GM23248 (cell line): ENCODE data around the gene FRMPD4. TPM values are rescaled to one million over a fixed set of nuclear protein-coding genes. Genes with fewer than 3 reads are reported as not detected.

ENCODE experiments used
- DNase-seq: peaks from one replicate; pipeline ENCODE4 v3.0.0-alpha.2; 2015
- H2AFZ ChIP-seq: fragments of 200-600 bp; sonication (generic); 2 replicates; pipeline ENCODE4 v1.6.1; 2016; ENCODE audit warnings: antibody characterized with exemption
- H3F3A ChIP-seq: fragments of 200-600 bp; sonication (generic); 2 replicates; pipeline ENCODE4 v1.6.1; 2016; ENCODE audit warnings: mild to moderate bottlenecking, antibody characterized with exemption, mixed run types; ENCODE audit not compliant: insufficient read depth
- H3K27ac ChIP-seq: fragments of 200-600 bp; sonication (generic); 2 replicates; pipeline ENCODE4 v1.5.1; 2016; ENCODE audit warnings: mild to moderate bottlenecking
- H3K27me3 ChIP-seq: fragments of 200-600 bp; sonication (generic); replicated peaks from 2 replicates; pipeline ENCODE4 v1.6.1; 2016; ENCODE audit warnings: mild to moderate bottlenecking; ENCODE audit not compliant: insufficient read depth
- H3K36me3 ChIP-seq: fragments of 200-600 bp; sonication (generic); 2 replicates; pipeline ENCODE4 v1.6.1; 2016; ENCODE audit warnings: low read depth, mild to moderate bottlenecking
- H3K4me1 ChIP-seq: fragments of 200-600 bp; sonication (generic); 2 replicates; pipeline ENCODE4 v1.6.1; 2016; ENCODE audit warnings: mild to moderate bottlenecking; ENCODE audit not compliant: insufficient read depth
- H3K4me2 ChIP-seq: fragments of 200-600 bp; sonication (generic); one replicate; pipeline ENCODE4 v1.6.1; 2016; ENCODE audit warnings: mild to moderate bottlenecking; ENCODE audit not compliant: unreplicated experiment
- H3K4me3 ChIP-seq: fragments of 200-600 bp; sonication (generic); 2 replicates; pipeline ENCODE4 v1.5.1; 2016; ENCODE audit warnings: mild to moderate bottlenecking
- H3K79me2 ChIP-seq: fragments of 200-600 bp; sonication (generic); 2 replicates; pipeline ENCODE4 v1.6.1; 2016; ENCODE audit warnings: mild to moderate bottlenecking; ENCODE audit not compliant: insufficient read depth
- H3K9ac ChIP-seq: fragments of 200-600 bp; sonication (generic); 2 replicates; pipeline ENCODE4 v1.6.1; 2016; ENCODE audit warnings: mild to moderate bottlenecking
- H3K9me2 ChIP-seq: fragments of 200-600 bp; sonication (generic); 2 replicates; pipeline ENCODE4 v1.6.1; 2016; ENCODE audit warnings: mixed run types, mild to moderate bottlenecking, moderate library complexity; ENCODE audit not compliant: insufficient read depth
- H3K9me3 ChIP-seq: fragments of 200-600 bp; sonication (generic); one replicate; pipeline ENCODE4 v1.6.1; 2017; ENCODE audit warnings: low read depth
- H4K20me1 ChIP-seq: fragments of 200-600 bp; sonication (generic); 2 replicates; pipeline ENCODE4 v1.6.0; 2016; ENCODE audit not compliant: insufficient read depth
- EZH2 ChIP-seq: fragments of 200-600 bp; sonication (generic); IDR thresholded peaks from 2 replicates; pipeline ENCODE4 v1.6.1; 2018; ENCODE audit warnings: antibody characterized with exemption, mild to moderate bottlenecking; ENCODE audit not compliant: insufficient read depth, poor library complexity, severe bottlenecking
- EZH2phosphoT487 ChIP-seq: fragments of 200-600 bp; sonication (generic); IDR thresholded peaks from 2 replicates; pipeline ENCODE4 v1.6.1; 2018; ENCODE audit warnings: antibody characterized with exemption, moderate library complexity, mild to moderate bottlenecking, low read depth; ENCODE audit not compliant: insufficient read depth
- WGBS, 2 experiments: methylation state at CpG; one replicate each; pipeline ENCODE4 v1.1.6; 2015 to 2017; ENCODE audit warnings: low lambda C conversion rate in 2 of 2, low coverage in 1 of 2; ENCODE audit errors: missing lambda C conversion rate in 2 of 2; 5-methylcytosine and 5-hydroxymethylcytosine counted together
- in situ Hi-C: fragments of 300-500 bp; cut with MboI; formaldehyde crosslinking; loops from 2 replicates; pipeline ENCODE4 v1.15.0; 2020
- polyA plus RNA-seq: library from polyadenylated mRNA; unstranded; fragments of >200 nt; fragmentation: Nextera tagmentation; extraction: Ambion mirVana; gene quantifications from 2 replicates; pipeline ENCODE4 v1.2.1, GENCODE V29; 2016
- total RNA-seq: library from RNA; depleted of rRNA; stranded (reverse); fragments of >200 nt; shearing (Covaris generic); gene quantifications from 2 replicates; pipeline ENCODE4 v1.2.3, GENCODE V29; 2014

The FRMPD4 gene
- total and polyA plus RNA-seq, 2 experiments from 2014 or later: 0.04 TPM; not detected in 1

DNA sequence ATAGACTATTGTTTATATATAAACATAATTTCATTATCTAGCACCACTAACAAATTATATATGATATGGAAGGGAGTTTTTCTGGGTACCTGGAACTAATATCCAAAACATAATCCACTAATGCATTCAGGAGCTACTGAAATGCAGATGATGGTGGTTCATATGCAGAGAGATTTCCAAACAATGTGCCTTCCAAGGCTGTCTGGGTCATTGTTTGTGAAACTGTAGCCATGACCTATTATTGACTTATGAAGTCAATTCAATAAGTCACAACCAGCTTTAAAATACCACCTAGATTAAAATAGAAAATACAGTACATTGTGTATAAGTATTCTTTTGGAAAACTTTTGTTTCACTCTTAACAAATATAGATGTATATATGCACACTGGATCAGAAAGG lies 415.9 kb downstream of the FRMPD4 start:
- H3K4me2 ChIP-seq: no peak overlapping the region
- H3F3A ChIP-seq: no peaks in the 10 kb centered on the region
- no peaks in the 10 kb centered on the region for H3K4me1 ChIP-seq
- H3K79me2 ChIP-seq: no peaks in the 10 kb centered on the region
- H3K27me3 ChIP-seq: no peaks in the 10 kb centered on the region
- H3K36me3 ChIP-seq: no peaks in the 10 kb centered on the region
- H2AFZ ChIP-seq: no peak overlapping the region
- no peaks in the 10 kb centered on the region for H4K20me1 ChIP-seq
- no peak for DNase-seq
- H3K4me3 ChIP-seq: no peak overlapping the region
- H3K9me3 ChIP-seq: no peaks in the 10 kb centered on the region
- no peaks in the 10 kb centered on the region for H3K9me2 ChIP-seq
- no peak overlapping the region for H3K9ac ChIP-seq
- no peak overlapping the region for H3K27ac ChIP-seq
- in situ Hi-C loops: no loop called here
- no peak for TF ChIP-seq EZH2phosphoT487
- no peak for TF ChIP-seq EZH2

- Histone ChIP-seq H3K4me3 (no peak overlapping the region), H3K9ac (no peak overlapping the region), H3K9me2 (no peaks in the 10 kb centered on the region), H3K4me2 (no peak overlapping the region), H2AFZ (no peak overlapping the region), H3K4me1 (no peaks in the 10 kb centered on the region), H3K9me3 (no peaks in the 10 kb centered on the region), H3K36me3 (no peaks in the 10 kb centered on the region), H3F3A (no peaks in the 10 kb centered on the region), H3K27me3 (no peaks in the 10 kb centered on the region), H3K27ac (no peak overlapping the region), H3K79me2 (no peaks in the 10 kb centered on the region), H4K20me1 (no peaks in the 10 kb centered on the region)
- DNase-seq: no peak
- 0% methylated on average over 1 of the region's 1 CpG for WGBS, 2 experiments
- no peak for TF ChIP-seq EZH2phosphoT487
- TF ChIP-seq EZH2: no peak
- in situ Hi-C loops: no loop called here
Observed at GRCh38 chrX:12563121-12563520, 424.8 kb downstream of the FRMPD4 start.

DNA sequence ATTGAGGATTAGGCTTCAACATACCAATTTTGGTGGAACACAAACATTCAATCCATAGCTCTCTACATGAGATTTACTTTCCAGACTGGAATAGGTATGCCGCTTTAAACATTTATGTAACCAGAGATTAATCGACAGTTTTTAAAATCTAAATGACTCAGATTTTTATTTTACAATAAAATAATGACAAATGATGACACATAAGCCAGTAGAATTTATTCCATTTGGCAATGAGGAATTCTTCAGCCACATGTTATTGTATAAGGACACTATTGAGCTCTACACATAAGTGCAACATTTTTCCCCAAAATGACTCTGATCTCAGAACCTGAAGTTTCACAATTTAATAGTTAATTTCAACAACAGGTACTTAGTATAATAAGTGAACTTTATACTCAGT lies 425.9 kb downstream of the FRMPD4 start:
- H2AFZ ChIP-seq: no peak overlapping the region
- no peaks in the 10 kb centered on the region for H3K27me3 ChIP-seq
- H3K9me2 ChIP-seq: no peaks in the 10 kb centered on the region
- no peaks in the 10 kb centered on the region for H3K36me3 ChIP-seq
- no peaks in the 10 kb centered on the region for H3K79me2 ChIP-seq
- H3K4me1 ChIP-seq: no peaks in the 10 kb centered on the region
- H3K4me3 ChIP-seq: no peak overlapping the region
- no peak overlapping the region for H3K4me2 ChIP-seq
- H4K20me1 ChIP-seq: no peaks in the 10 kb centered on the region
- no peak for DNase-seq
- TF ChIP-seq EZH2 (no peak), EZH2phosphoT487 (no peak)
- H3K9me3 ChIP-seq: no peaks in the 10 kb centered on the region
- H3F3A ChIP-seq: no peaks in the 10 kb centered on the region
- in situ Hi-C loops: no loop called here
- WGBS, 2 experiments: 40 to 43% methylated on average over 2 of the region's 2 CpGs
- no peak overlapping the region for H3K9ac ChIP-seq
- H3K27ac ChIP-seq: no peak overlapping the region

GRCh38 chrX:12567857-12568256 lies 429.6 kb downstream of the FRMPD4 start:
- Histone ChIP-seq H3K36me3 (no peaks in the 10 kb centered on the region), H3K79me2 (no peaks in the 10 kb centered on the region), H3K4me2 (no peak overlapping the region), H3K27me3 (no peaks in the 10 kb centered on the region), H3K9me3 (no peaks in the 10 kb centered on the region), H3K27ac (no peak overlapping the region), H3F3A (no peaks in the 10 kb centered on the region), H3K9me2 (no peaks in the 10 kb centered on the region), H2AFZ (no peak overlapping the region), H4K20me1 (no peaks in the 10 kb centered on the region), H3K9ac (no peak overlapping the region), H3K4me1 (no peaks in the 10 kb centered on the region), H3K4me3 (no peak overlapping the region)
- in situ Hi-C loops: no loop called here
- no peak for TF ChIP-seq EZH2
- no peak for TF ChIP-seq EZH2phosphoT487
- WGBS, 2 experiments: 41 to 52% methylated on average over 2 of the region's 2 CpGs
- DNase-seq: peak; percentile 13

DNA sequence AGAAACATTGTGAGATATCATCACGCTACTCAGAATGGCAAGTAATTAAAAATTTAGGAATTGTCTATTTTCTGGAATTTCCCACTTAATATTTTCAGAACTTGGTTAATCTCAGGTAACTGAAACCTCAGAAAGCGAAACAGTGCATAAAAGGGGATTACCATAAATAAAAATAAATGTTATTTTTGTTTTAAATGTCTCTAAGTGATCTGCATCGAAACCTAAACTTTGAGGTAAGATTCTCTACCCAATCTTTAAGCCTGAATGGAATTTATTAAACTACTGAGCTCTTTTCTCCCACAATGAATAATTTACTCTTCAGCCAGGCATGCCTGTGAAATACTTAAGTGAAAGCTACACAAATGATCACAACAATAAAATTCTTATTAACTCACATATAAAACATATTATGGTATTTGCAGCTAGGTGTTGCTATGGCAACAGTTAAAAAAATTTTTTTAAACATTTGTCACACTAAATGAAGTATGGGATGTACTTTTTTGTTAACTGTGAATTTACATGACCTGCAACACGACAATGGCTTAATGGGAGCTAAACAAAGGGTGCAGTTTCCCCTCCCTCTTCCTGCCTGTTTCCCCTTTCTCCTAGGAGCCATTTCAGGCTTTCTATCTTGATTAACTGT lies 432.7 kb downstream of the FRMPD4 start:
- no peaks in the 10 kb centered on the region for H3F3A ChIP-seq
- H3K4me3 ChIP-seq: no peak overlapping the region
- H3K27ac ChIP-seq: no peak overlapping the region
- H4K20me1 ChIP-seq: no peaks in the 10 kb centered on the region
- no peak overlapping the region for H3K4me2 ChIP-seq
- no peak for TF ChIP-seq EZH2phosphoT487
- TF ChIP-seq EZH2: no peak
- H2AFZ ChIP-seq: no peak overlapping the region
- 3 to 4% methylated on average over 4 of the region's 4 CpGs for WGBS, 2 experiments
- no peak overlapping the region for H3K9ac ChIP-seq
- H3K79me2 ChIP-seq: no peaks in the 10 kb centered on the region
- no peaks in the 10 kb centered on the region for H3K9me3 ChIP-seq
- no peaks in the 10 kb centered on the region for H3K36me3 ChIP-seq
- in situ Hi-C loops: no loop called here
- DNase-seq: no peak
- H3K4me1 ChIP-seq: no peaks in the 10 kb centered on the region
- no peaks in the 10 kb centered on the region for H3K9me2 ChIP-seq
- H3K27me3 ChIP-seq: no peaks in the 10 kb centered on the region
